Stimulated activated naive CD8-positive, alpha-beta T cell treated with anti-CD3 and anti-CD28 coated beads, Interleukin-15, Interleukin-2, amounts not matched to agents 100 U/mL and 50 U/mL, for 24 hours (primary cell): Measurements from ENCODE around the gene STAT5A.
"Not testable (repeated sequence)": the region's sequence is repeated elsewhere in the genome, so short reads cannot be mapped to it uniquely, and the experiment has no call there.

Source experiments
- ATAC-seq: fragments of 150-1000 bp; cut with Tn5 transposase; one replicate; pipeline ENCODE4 v1.10.0; 2021
- DNase-seq: peaks from one replicate; pipeline ENCODE4 v3.0.0; 2021

STAT5A gene

GRCh38 chr17:42334677-42335076 lies 46.4 kb downstream of the STAT5A start:
- DNase-seq (no peak), ATAC-seq (no peak)

- ATAC-seq = peak; percentile 71
- peak; percentile 78 for DNase-seq
Observed at GRCh38 chr17:42337442-42337841, 49.1 kb downstream of the STAT5A start.

- DNase-seq (no peak), ATAC-seq (no peak)
Observed at GRCh38 chr17:42338427-42338985, 50.2 kb downstream of the STAT5A start.

- ATAC-seq = no peak
- no peak for DNase-seq
Observed at GRCh38 chr17:42339221-42339620, 50.9 kb downstream of the STAT5A start.

GRCh38 chr17:42340691-42341127 lies 52.4 kb downstream of the STAT5A start:
- ATAC-seq (peak; percentile 73), DNase-seq (peak; percentile 61)

GRCh38 chr17:42341568-42341967 lies 53.3 kb downstream of the STAT5A start:
- no peak for DNase-seq
- ATAC-seq = no peak

- DNase-seq (peak; percentile 51), ATAC-seq (peak; percentile 69)
Observed at GRCh38 chr17:42342242-42343008, 54.1 kb downstream of the STAT5A start.

- ATAC-seq (no peak), DNase-seq (no peak)
Observed at GRCh38 chr17:42345396-42346073, 57.2 kb downstream of the STAT5A start.

- no peak for DNase-seq
- ATAC-seq = no peak
Observed at GRCh38 chr17:42346481-42346880, 58.2 kb downstream of the STAT5A start.

GRCh38 chr17:42347198-42347597 lies 58.9 kb downstream of the STAT5A start:
- no peak for ATAC-seq
- no peak for DNase-seq

- DNase-seq = no peak
- no peak for ATAC-seq
Observed at GRCh38 chr17:42347606-42348005, 59.3 kb downstream of the STAT5A start.

- peak; percentile 57 for ATAC-seq
- no peak for DNase-seq
Observed at GRCh38 chr17:42348104-42348503, 59.8 kb downstream of the STAT5A start.

GRCh38 chr17:42354956-42355843 lies 66.9 kb downstream of the STAT5A start:
- ATAC-seq (no peak), DNase-seq (no peak)

GRCh38 chr17:42358434-42358833 lies 70.1 kb downstream of the STAT5A start:
- ATAC-seq (no peak), DNase-seq (no peak)

- no peak for ATAC-seq
- DNase-seq = no peak
Observed at GRCh38 chr17:42359133-42359532, 70.8 kb downstream of the STAT5A start.

GRCh38 chr17:42360388-42360787 lies 72.1 kb downstream of the STAT5A start:
- not testable (repeated sequence) for ATAC-seq, DNase-seq
